Measurements from ENCODE around the gene MMAB.
A peak's percentile ranks its signal among the peaks of the same experiment; 100 is the strongest.

MMAB gene

GRCh38 chr12:109583733-109584132 is 10.4 kb upstream of the MMAB start:
- H4K20me1 ChIP-seq, result peaks cover 0 to 39% (median 0%) of the 10 kb centered on the region in 11 experiments; a peak in 4 of 22 replicates
- H3K9ac ChIP-seq, result no peak overlapping the region
- no peaks in the 10 kb centered on the region for H3K9me3 ChIP-seq (replicated peaks in 1 of 11)
- no peak overlapping the region for H3K4me2 ChIP-seq
- H3K36me3 ChIP-seq, result peaks cover 33 to 87% (median 55%) of the 10 kb centered on the region in 11 experiments
- TF ChIP-seq Cebpa-rat (IDR thresholded peaks at IDR 0.05), result no peak
- no peaks in the 10 kb centered on the region for H3K4me1 ChIP-seq
- H3K27ac ChIP-seq, result no peak overlapping the region
- no peaks in the 10 kb centered on the region for H3K27me3 ChIP-seq
- H3K4me3 ChIP-seq, result no peak overlapping the region

GRCh38 chr12:109582636-109583035 is 9.3 kb upstream of the MMAB start:
- peaks cover 0 to 34% (median 0%) of the 10 kb centered on the region in 11 experiments; a peak in 4 of 22 replicates for H4K20me1 ChIP-seq
- no peak overlapping the region for H3K4me2 ChIP-seq
- H3K27ac ChIP-seq, result no peak overlapping the region
- H3K9ac ChIP-seq, result no peak overlapping the region
- peaks cover 44 to 87% (median 64%) of the 10 kb centered on the region in 11 experiments for H3K36me3 ChIP-seq
- no peaks in the 10 kb centered on the region for H3K27me3 ChIP-seq
- H3K9me3 ChIP-seq (replicated peaks in 1 of 11), result no peaks in the 10 kb centered on the region
- no peak for TF ChIP-seq Cebpa-rat (IDR thresholded peaks at IDR 0.05)
- no peaks in the 10 kb centered on the region for H3K4me1 ChIP-seq
- H3K4me3 ChIP-seq, result no peak overlapping the region

- TF ChIP-seq Cebpa-rat (IDR thresholded peaks at IDR 0.05), result no peak
- Histone ChIP-seq H3K9me3 (replicated peaks in 1 of 11) (no peaks in the 10 kb centered on the region), H3K4me1 (no peaks in the 10 kb centered on the region), H4K20me1 (peaks cover 0 to 33% (median 0%) of the 10 kb centered on the region in 11 experiments; a peak in 4 of 22 replicates), H3K9ac (no peak overlapping the region), H3K36me3 (peaks cover 45 to 87% (median 66%) of the 10 kb centered on the region in 11 experiments), H3K27me3 (no peaks in the 10 kb centered on the region), H3K27ac (no peak overlapping the region), H3K4me3 (no peak overlapping the region), H3K4me2 (no peak overlapping the region)
These were observed 8.6 kb upstream of the MMAB start for GRCh38 chr12:109581856-109582255.

- Histone ChIP-seq H3K9me3 (replicated peaks in 1 of 11) (no peaks in the 10 kb centered on the region), H3K27ac (no peak overlapping the region), H3K4me2 (no peak overlapping the region), H3K9ac (no peak overlapping the region), H4K20me1 (peaks cover 0 to 28% (median 0%) of the 10 kb centered on the region in 11 experiments; a peak in 4 of 22 replicates), H3K27me3 (no peaks in the 10 kb centered on the region), H3K4me1 (no peaks in the 10 kb centered on the region), H3K36me3 (peaks cover 48 to 86% (median 65%) of the 10 kb centered on the region in 11 experiments), H3K4me3 (no peak overlapping the region)
- no peak for TF ChIP-seq Cebpa-rat (IDR thresholded peaks at IDR 0.05)
These were observed 8.0 kb upstream of the MMAB start for GRCh38 chr12:109581334-109581691.

GRCh38 chr12:109580684-109581333 is 7.5 kb upstream of the MMAB start:
- Histone ChIP-seq H4K20me1 (peaks cover 0 to 25% (median 0%) of the 10 kb centered on the region in 11 experiments; a peak in 4 of 22 replicates), H3K27me3 (no peaks in the 10 kb centered on the region), H3K9me3 (replicated peaks in 1 of 11) (no peaks in the 10 kb centered on the region), H3K4me3 (no peak overlapping the region), H3K9ac (no peak overlapping the region), H3K4me2 (no peak overlapping the region), H3K4me1 (0 out of 20 replicates have a peak, but pooled peaks cover 0 to 1% (median 0%) of the 10 kb centered on the region in 10 experiments), H3K27ac (no peak overlapping the region), H3K36me3 (peaks cover 53 to 86% (median 67%) of the 10 kb centered on the region in 11 experiments)
- no peak for TF ChIP-seq Cebpa-rat (IDR thresholded peaks at IDR 0.05)

GRCh38 chr12:109580272-109580671 is 7.0 kb upstream of the MMAB start:
- Histone ChIP-seq H3K27ac (no peak overlapping the region), H3K4me3 (no peak overlapping the region), H3K4me1 (peaks cover 0 to 4% (median 0%) of the 10 kb centered on the region in 10 experiments; a peak in 1 of 20 replicates), H3K9me3 (replicated peaks in 1 of 11) (no peaks in the 10 kb centered on the region), H3K9ac (no peak overlapping the region), H4K20me1 (peaks cover 0 to 23% (median 0%) of the 10 kb centered on the region in 11 experiments; a peak in 3 of 22 replicates), H3K27me3 (no peaks in the 10 kb centered on the region), H3K4me2 (no peak overlapping the region), H3K36me3 (peaks cover 55 to 86% (median 72%) of the 10 kb centered on the region in 11 experiments)
- no peak for TF ChIP-seq Cebpa-rat (IDR thresholded peaks at IDR 0.05)

GRCh38 chr12:109579639-109580038 is 6.3 kb upstream of the MMAB start:
- H3K4me3 ChIP-seq, result no peak overlapping the region
- peaks cover 3 to 9% (median 4%) of the 10 kb centered on the region in 10 experiments for H3K4me1 ChIP-seq
- no peak overlapping the region for H3K9ac ChIP-seq
- H4K20me1 ChIP-seq, result peaks cover 0 to 17% (median 0%) of the 10 kb centered on the region in 11 experiments; a peak in 3 of 22 replicates
- peaks cover 55 to 85% (median 72%) of the 10 kb centered on the region in 11 experiments for H3K36me3 ChIP-seq
- no peak for TF ChIP-seq Cebpa-rat (IDR thresholded peaks at IDR 0.05)
- H3K4me2 ChIP-seq, result no peak overlapping the region
- no peak overlapping the region for H3K27ac ChIP-seq
- no peaks in the 10 kb centered on the region for H3K9me3 ChIP-seq (replicated peaks in 1 of 11)
- H3K27me3 ChIP-seq, result no peaks in the 10 kb centered on the region

- H3K36me3 ChIP-seq, result peaks cover 47 to 75% (median 64%) of the 10 kb centered on the region in 11 experiments
- TF ChIP-seq Cebpa-rat (IDR thresholded peaks at IDR 0.05), result no peak
- no peak overlapping the region for H3K27ac ChIP-seq
These were observed 5.1 kb upstream of the MMAB start for GRCh38 chr12:109578330-109578927.

GRCh38 chr12:109577311-109577710 is 4.0 kb upstream of the MMAB start:
- no peaks in the 10 kb centered on the region for H3K27me3 ChIP-seq
- peaks cover 0 to 17% (median 0%) of the 10 kb centered on the region in 11 experiments; a peak in 3 of 22 replicates for H4K20me1 ChIP-seq
- H3K4me1 ChIP-seq, result peaks cover 18 to 23% (median 20%) of the 10 kb centered on the region in 10 experiments
- no peak for TF ChIP-seq Cebpa-rat (IDR thresholded peaks at IDR 0.05)
- H3K9me3 ChIP-seq (replicated peaks in 1 of 11), result no peaks in the 10 kb centered on the region
- H3K27ac ChIP-seq, result no peak overlapping the region
- H3K4me3 ChIP-seq, result no peak overlapping the region
- no peak overlapping the region for H3K4me2 ChIP-seq
- peak overlapping the region in 1 of 11 experiments; percentile 43; a peak in 2 of 22 replicates for H3K9ac ChIP-seq
- peaks cover 47 to 71% (median 64%) of the 10 kb centered on the region in 11 experiments for H3K36me3 ChIP-seq

More at GRCh38 chr12:109578330-109578927, 5.1 kb upstream of the MMAB start:
- no peaks in the 10 kb centered on the region for H3K9me3 ChIP-seq (replicated peaks in 1 of 11)
- H3K4me1 ChIP-seq, result peaks cover 10 to 16% (median 12%) of the 10 kb centered on the region in 10 experiments
- no peaks in the 10 kb centered on the region for H3K27me3 ChIP-seq
- H3K4me2 ChIP-seq, result no peak overlapping the region
- peaks cover 0 to 17% (median 0%) of the 10 kb centered on the region in 11 experiments; a peak in 3 of 22 replicates for H4K20me1 ChIP-seq
- no peak overlapping the region for H3K4me3 ChIP-seq
- no peak overlapping the region for H3K9ac ChIP-seq
